DOHH2 (cell line): ENCODE measurements around the gene NFE2L1.

Experiments
- EZH2phosphoT487 ChIP-seq: fragments of 200-600 bp; sonication (generic); IDR thresholded peaks from 2 replicates; pipeline ENCODE4 v1.6.1; 2017; ENCODE audit warnings: borderline replicate concordance, mild to moderate bottlenecking, antibody characterized with exemption, low read length, moderate library complexity, mixed read lengths
- TF ChIP-seq, protein P1 (sequence below): fragments of 200-600 bp; sonication (generic); IDR thresholded peaks from one replicate; pipeline ENCODE4 v1.5.1; 2014; ENCODE audit warnings: antibody characterized with exemption, mild to moderate bottlenecking, low read depth, low read length; ENCODE audit not compliant: poor library complexity, severe bottlenecking

DNA sequence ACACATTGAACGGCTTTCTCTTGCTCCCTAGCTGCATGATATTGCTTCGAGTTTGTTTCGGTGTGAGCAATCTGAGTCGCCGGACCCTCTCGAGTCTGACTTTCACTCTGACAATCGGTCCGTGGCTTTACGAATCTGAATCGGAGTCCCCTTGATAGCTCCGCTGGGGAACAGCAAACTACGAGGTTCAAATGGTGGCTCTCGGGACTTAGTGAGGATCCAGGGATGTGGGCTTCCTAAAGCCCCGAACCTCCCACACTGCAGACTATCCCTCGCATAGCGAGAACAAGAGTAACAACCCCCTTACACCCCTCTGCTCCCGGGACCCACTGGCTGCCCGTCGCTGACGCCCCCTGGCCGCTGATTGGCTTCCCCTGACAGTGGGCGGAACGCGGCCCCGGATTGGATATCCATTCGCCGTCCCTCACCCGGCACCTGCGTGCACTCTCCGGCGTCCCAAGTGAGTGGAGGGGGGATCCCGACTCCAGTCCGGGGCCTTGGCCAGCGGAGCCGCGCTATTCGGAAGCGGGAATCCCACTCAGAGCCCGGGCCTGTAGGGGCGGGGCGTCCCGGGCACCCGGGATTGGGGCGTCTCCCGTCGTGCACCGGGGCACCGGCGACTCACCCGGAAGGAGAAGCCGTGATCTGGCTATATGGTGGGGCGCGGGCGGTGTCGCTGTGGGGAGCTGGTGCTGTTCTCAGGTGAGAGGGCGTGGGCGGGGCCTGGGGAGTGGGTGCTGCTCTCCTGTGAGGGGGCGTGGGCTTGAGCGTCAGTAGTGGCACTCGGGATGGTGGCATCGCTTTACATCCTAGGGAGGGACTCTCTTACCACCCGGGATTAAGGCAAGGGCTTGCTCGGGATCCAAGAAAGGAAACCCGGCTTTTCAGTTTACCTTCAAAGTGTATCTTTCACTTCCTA, 59.2 kb downstream of the NFE2L1 start, which contains the start of gene SNX11:
- TF ChIP-seq, protein P1, sequence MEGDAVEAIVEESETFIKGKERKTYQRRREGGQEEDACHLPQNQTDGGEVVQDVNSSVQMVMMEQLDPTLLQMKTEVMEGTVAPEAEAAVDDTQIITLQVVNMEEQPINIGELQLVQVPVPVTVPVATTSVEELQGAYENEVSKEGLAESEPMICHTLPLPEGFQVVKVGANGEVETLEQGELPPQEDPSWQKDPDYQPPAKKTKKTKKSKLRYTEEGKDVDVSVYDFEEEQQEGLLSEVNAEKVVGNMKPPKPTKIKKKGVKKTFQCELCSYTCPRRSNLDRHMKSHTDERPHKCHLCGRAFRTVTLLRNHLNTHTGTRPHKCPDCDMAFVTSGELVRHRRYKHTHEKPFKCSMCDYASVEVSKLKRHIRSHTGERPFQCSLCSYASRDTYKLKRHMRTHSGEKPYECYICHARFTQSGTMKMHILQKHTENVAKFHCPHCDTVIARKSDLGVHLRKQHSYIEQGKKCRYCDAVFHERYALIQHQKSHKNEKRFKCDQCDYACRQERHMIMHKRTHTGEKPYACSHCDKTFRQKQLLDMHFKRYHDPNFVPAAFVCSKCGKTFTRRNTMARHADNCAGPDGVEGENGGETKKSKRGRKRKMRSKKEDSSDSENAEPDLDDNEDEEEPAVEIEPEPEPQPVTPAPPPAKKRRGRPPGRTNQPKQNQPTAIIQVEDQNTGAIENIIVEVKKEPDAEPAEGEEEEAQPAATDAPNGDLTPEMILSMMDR: peak; percentile 30
- no peak for TF ChIP-seq EZH2phosphoT487
